ELR (cell line): ENCODE data around the gene EVC.

ENCODE experiments used
- DNase-seq: peaks from one replicate; pipeline ENCODE4 v3.0.0-alpha.2; 2015; ENCODE audit warnings: low read depth

The EVC gene

DNA sequence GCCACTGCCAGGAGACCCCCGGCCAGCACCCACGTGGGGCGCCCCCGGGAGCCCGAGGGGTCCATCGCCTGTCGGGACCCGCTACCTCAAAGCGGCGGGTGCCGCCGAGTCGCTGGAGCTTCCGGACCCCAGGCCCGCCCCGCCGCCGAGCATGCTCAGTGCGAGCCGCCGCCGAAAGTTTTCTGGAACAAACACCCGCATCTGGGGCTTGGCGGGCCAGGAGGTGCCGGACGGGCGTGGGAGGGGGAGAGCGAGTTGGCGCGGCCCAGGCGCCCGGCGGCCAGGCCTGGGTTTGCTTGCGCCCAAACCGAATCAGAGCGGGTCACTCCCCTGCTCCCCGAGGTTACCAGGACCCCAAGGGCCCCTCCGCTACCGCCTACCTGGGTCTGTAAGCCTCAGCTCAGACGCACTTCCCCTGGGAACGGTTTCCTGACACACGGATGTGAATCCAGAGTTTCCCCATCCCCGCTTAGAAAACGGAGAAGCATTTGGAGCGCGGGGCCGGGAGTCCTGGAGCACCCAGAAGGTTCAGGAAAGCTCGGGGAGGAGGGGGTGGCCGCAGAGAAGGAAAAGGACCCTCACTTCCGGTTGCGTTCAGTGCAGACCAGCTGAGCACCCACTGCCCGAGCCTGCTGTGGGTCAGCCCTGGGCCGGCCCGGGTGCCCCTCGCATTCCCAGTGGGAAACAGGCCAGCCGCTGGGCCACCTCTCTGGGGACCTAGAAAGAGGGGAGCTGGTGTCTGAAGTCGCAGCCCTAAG, 2.4 kb upstream of the EVC start, which contains the start of gene EVC2:
Gene EVC2 (minus strand): TSS at position 111 of the 758 bp plus-strand sequence. CDS start 46 bp downstream, at position 65.
- peak; percentile 68 for DNase-seq

DNA sequence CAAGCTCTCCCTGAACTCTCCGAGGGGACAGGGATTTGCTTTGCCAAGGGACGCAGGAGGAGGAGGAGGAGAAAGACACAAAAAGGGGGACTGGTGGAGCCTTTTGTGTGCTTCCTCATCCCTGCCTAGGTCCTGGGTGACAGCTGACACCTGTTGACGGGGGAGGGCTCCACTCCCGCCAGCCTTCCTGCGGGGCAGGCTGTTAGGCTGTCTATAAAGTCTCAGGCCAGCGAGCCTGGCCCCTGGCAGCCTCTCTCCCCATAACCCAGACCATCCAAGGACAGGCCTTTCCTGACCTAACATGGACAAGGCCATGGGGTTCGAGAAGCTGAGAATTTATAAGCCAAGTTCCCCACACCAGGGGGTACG, 1.8 kb upstream of the EVC start:
- no peak for DNase-seq

DNA sequence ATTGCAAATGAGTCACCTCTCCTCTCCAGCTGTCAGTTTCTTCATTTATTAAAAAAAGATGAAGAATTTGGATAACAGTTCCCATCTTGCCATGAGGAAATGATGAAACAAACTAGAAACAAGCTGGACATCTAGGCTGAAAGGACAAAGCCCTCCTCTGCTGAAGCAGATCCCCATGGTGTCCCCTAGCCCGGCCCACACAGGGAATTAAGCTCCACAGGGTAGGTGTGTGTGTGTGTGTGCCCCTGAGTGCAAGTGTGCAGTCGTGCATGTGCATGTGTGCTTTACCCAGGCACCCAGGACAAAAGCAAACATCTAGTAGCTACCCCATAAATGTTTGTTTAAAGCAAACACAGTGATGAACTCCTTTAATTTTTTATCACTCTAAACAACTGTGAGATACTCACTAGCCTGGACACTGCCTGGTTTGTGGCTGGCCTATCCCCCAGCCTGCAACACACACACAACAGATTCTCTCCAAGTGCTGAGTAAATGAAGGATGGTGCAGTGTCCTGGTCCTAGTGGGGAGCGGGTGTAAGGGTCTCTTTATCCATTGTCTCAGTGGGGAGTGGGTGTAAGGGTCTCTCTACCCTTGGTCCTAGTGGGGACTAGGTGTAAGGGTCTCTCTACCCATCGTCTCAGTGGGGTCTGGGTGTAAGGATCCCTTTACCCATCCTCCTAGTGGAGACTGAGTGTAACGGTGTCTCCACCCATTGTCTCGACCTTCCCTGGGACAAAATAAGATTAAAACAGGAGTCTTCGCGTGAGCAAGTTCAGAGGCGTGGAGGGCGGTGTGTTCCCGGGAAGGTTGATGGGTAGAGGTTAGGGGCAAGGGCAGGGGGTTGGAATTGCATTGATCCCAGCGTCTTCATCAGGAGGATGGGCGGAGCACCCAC, 688 bp upstream of the EVC start:
- peak; percentile 69 for DNase-seq

DNA sequence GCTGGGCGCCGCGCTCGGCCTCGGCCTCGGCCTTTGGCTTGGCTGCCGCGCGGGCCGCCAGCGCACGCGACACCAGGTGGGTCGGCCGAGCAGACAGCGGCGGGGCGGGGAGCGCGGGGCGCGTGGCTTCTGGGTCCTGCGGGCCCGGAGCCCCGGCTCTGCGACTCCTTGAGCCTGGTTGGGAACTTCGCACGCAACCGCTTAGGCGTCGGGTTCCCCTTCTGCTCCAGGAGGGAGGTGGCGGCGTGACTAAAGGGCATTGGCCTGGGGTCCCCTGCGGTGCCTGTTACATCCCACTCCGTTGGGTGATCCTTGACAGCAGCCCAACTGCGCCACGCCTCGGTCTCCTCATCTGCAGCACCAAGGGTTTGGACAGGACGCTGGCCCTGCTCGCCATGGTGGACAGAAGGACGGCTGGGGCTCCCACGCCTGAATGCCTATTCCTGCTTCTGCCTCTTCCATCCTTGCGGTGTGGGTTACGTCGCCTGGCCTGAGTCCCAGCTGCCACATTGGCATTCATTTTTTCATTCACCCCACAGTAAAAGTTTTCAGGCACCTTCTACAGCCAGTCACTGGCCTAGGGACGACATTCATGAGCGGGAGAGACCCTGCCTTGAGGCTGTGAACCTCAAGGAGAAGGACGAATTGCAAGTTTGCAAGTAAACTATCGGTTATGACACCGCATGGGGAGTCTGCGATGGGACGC, 631 bp downstream of the EVC start:
- peak; percentile 69 for DNase-seq

DNA sequence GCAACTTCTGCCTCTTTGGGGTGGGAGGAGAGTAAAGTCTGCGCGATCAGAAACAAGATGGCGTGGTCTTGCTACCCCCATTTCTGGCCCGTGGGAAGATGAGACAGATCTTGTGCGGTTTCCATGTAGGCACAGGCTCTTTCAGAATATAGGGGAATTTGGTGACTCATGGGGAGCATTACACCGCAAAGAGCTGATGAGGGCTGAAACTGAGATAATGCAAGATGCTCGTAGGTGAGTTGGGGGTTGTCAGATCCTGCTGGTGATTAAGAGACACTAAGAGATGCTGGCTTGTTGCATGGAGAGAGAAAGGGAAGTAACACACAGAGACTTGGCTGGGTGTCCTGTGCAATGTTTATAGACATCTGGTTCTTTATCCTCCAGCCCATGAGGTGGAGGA, 1.5 kb downstream of the EVC start:
- peak; percentile 96 for DNase-seq

DNA sequence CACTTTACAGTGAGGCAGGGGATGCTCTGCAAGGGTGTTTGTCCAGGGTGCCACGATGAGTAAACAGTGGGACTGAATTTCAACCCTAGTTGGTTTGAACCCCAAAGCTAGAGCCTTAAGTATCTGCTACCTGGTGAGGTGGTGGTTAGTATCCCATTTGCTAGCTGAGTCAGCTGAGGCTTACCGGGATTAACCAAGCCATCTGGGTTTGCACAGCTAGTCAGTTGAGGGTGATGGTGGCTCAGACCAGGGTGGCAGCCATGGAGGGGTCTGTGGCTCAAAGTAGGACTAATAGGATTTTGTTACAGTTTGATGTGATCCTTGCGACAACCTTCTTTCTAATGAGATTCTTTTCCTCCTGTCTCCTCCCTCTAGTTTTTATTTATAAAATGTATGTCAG, 1.9 kb downstream of the EVC start:
- DNase-seq: no peak

DNA sequence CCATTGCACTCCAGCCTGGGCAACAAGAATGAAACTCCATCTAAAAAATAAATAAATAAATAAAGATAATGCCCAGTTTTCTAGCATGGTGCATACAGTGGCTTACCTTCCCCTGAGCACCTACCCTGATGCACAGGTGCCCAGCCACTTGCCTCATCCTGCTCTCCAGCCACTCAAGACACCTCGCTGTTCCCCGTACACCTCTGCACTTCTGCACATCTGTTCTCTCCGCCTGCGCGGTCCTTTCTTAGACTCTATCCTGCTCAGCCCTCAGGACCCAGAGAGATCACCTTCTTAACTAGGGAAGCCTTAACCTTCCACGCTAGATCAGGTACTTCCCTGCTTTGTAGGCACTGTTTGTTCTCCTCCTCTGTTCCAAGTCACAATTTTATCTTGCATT, 2.9 kb downstream of the EVC start:
- DNase-seq: no peak

DNA sequence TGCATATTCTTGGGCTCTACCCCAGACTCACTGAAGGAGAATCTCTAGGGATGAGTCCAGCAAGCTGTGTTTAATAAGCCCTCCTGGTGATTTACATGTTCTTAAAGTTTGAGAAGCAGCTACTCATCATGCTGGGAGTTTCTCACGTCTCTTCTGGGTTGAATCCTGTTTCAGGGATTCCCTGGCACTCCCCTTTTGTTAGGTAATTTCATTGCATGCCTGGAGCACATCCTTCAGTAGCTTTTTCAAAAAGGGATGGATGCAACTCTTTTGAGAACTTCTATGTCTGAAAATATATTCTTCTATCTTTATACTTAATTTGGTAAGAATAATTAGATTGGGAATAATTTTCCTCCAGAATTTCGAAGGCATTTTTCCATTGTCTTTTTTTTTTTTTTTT, 4.4 kb downstream of the EVC start:
- DNase-seq: no peak

DNA sequence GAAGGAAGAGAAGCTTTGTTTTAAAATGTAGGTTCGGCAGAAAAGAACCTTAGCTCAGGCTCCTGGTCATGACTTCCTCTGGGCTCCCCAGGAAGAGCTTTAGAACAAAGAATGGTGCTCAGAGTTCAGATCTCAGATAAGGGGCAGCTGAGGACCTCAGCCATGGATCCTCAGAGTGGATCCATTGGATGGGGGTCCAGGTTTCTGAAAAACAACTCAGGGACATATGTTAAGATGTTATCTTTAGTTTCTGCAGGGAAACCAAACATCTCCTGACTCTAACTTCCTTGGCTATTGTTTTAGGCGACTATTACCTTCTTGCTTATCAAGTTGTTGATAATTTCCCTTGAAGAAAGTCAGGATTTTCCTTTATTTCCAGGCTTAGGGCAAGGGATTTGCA, 5.4 kb downstream of the EVC start:
- no peak for DNase-seq

DNA sequence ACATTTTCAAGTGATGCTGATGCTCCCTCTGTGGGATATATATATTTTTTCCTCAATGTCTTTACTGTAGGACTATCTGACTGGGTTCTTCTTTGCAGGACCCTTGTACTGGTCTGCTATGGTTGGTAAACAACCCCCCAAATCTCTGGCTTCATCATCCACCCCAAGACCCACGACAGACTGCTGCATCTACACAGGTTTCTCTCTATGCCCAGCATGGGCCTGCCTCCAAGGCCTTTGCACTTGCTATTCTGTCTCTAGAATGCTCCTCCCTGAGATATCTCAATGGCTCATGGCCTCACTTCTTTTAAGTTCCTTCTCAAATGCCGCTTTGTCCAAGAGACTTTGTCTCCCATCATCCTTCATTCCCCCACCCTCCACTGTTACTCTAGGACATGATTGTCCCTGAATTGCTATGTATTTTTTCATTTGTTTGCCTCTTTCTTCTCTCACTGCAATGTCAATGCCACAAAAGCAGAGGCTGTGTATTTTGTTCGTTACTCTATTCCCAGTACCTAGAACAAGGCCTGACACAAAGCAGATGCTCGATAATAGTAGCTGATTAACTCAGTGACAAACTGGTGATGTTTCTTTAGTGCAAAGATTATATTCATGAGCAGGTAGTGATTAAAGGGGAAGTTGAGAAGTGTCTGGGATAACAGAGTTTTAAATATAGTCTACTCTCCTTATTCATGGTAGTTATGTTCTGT, 6.6 kb downstream of the EVC start:
- no peak for DNase-seq

DNA sequence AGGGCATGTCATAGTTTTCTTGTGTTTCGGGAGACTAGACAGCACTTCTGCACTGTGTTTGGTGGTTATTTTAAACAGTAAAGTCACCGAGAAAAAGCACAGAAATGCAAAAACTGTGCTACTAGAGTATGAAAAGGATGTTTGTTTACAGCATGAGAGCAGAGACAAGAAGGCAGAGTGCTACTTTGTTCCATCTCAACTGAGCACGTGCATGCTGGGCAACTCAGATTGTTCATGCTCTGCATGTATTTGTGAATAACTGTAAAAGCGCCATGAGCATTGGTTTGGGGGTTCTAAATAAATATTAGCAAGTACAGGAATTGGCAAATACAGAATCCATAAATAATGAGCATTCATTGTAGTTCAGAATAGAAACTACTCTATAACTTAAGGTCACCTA, 7.4 kb downstream of the EVC start:
- DNase-seq: no peak

DNA sequence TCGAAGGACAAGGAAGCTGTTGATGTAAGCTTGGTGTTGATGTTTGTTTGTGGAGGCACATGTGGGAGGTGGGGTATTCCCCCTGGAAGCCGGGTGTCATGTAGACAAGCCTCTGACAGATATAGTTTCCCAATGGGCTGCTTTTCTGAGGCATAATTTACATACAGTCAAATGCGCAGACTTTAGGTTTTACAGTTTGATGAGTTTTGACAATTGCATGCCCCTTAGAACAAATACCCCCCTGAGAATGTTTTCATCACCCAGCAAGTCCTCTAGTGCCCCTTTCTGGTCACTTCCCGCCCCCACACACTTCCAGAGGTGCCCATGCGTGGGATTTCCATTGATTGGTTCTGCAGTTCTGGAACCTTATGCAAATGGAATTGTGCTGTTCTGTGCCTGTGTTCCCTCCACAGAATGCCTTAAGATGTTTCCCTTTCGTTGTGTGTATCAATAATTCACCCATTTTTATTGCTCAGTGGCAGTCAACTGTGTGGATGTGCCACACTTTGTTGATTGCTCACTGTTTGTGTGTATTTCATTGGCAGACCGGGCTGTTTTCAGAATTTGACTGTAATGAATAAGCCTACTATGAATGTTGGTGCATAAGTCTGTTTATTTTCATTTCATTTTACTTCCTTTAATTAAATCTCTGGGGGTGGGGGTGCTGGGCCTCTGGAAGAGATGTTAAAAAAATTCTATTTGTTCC, 8.5 kb downstream of the EVC start:
- DNase-seq: no peak

DNA sequence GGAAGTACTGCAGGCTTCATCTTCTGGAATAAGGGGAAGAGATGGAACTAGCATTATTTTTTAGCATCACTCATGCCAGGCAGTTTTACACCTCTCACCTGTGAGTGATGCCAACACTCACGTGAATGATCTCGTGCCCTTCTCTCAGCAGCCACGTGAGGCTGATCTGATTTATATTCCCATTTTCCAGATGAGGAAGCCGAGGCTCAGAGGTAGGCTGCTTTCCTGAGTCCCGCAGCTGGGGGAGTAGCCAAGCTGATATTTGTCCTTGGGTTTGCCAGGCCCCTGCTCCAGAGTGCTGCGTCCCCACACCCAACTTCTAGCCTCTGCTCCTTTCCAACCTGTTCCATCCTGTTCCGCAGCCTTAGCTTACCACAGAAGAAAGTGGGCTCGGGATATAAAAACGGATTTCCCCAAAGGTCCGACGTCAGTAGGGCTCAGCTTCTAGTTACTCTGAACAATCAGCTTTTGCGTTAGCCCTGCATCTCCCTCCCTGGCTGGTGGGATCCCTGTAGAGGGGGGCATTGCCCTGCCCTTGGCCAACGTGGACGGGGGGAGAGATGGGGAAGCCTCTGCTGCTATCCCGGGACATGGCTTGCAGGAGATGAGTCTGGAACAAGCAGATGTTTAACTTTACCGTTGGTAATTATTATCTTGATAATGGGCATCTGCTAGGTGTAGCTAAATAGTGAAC, 9.3 kb downstream of the EVC start:
- no peak for DNase-seq

DNA sequence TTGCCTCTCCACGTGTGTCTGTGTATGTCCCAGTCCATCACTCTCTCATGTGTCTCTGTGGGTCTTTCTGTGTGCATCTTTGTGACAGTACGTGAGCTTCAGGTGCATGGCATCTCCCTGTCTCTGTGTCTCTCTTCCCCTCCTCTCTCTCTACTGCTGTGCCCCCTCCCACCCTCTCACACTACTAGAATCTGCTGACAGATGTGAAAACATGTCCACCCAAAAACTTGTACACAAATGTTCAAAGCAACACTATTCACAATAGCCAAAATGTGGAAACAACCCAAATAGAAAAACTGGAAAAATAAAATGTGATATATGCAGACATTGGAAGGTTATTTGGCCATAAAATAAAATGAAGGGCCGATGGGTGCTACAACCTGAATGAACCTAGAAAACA, 10.0 kb downstream of the EVC start:
- no peak for DNase-seq

DNA sequence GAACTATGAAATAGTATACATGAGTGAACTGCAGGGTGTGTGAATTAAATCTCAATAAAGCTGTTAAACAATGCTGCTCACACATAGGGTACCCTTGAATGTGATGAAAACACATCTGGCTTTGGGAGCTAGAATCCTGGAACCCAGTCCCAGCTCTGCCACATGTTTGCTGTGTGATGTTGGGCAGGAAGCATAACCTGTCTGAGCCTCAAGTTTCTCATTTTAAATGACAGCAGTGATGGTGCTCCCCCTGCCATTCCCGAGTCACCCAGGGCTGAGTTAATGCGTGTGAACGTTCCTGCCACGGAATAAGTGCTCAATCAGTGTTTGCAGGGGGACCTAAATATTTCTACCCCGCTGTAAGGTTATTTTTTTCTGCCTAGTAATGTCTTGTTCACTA, 10.9 kb downstream of the EVC start:
- no peak for DNase-seq

DNA sequence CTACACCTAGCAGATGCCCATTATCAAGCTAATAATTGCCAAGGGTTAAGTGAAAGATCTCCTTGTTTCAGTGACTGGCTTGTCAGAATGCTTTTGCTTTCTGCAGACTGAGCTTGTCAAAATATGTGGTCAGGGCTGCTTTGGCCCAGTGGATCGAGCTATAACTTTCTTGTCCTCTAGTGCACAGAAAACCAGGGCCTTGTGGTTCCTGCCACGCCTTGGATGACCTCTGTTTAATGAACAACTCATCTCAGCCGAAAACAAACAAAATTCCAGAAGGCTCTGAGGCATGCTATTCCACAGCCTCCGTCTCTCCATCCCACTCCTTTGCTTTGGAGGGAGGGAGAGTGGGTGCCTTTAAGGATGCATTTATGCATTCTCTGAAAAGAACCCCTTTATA, 11.3 kb downstream of the EVC start:
- peak; percentile 72 for DNase-seq

DNA sequence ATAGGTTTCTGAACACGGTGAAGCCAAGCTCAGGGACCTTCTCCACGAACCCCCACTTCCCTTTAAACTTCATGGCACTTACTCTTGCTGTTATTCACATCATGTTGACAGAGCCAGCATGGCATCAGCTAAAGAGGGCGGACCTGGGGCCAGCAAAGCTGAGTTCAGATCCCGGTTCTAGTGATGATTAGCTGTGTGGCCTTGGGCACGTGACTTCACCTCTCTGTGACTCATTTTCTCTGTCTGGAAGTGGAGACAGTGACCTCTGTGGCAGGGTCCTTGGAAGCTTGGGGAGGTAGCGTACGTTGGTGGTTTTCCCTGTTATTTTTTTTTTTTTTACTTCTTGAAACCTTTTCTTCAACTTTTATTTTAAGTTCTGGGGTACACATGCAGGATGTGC, 13.4 kb downstream of the EVC start:
- peak; percentile 62 for DNase-seq

DNA sequence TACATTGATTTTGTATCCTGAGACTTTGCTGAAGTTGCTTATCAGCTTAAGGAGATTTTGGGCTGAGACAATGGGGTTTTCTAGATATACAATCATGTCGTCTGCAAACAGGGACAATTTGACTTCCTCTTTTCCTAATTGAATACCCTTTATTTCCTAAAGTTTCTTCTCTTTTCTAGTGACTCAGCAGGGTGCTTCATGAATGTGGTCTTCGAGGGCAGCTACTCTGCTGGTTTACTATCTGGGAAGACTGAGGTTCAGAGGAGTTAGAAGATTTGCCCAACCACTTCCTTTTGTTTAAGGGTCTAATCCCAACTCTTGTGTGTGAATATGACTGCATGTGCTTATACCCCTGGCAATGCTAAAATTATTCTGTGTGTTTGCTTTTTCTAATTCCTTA, 17.4 kb downstream of the EVC start:
- DNase-seq: peak; percentile 41

DNA sequence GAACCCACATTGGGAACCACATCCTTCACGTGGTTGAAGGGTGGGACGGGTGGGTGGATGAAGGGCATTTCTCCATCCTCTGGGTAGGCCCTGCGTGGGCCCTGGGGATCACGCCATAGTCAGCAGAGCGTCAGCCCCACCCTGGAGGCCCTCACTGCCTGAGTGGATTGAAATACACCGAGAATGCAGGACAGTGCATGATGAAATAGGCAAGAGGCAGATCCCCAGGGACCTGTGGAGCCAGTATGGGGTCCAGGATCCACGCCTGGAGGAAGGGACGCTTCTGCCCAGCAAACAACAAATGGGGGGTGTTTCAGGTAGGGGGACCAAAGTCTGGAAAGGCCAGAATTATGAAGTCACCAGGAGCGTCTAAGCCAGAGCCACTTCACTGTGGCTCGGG, 19.4 kb downstream of the EVC start:
- DNase-seq: no peak

DNA sequence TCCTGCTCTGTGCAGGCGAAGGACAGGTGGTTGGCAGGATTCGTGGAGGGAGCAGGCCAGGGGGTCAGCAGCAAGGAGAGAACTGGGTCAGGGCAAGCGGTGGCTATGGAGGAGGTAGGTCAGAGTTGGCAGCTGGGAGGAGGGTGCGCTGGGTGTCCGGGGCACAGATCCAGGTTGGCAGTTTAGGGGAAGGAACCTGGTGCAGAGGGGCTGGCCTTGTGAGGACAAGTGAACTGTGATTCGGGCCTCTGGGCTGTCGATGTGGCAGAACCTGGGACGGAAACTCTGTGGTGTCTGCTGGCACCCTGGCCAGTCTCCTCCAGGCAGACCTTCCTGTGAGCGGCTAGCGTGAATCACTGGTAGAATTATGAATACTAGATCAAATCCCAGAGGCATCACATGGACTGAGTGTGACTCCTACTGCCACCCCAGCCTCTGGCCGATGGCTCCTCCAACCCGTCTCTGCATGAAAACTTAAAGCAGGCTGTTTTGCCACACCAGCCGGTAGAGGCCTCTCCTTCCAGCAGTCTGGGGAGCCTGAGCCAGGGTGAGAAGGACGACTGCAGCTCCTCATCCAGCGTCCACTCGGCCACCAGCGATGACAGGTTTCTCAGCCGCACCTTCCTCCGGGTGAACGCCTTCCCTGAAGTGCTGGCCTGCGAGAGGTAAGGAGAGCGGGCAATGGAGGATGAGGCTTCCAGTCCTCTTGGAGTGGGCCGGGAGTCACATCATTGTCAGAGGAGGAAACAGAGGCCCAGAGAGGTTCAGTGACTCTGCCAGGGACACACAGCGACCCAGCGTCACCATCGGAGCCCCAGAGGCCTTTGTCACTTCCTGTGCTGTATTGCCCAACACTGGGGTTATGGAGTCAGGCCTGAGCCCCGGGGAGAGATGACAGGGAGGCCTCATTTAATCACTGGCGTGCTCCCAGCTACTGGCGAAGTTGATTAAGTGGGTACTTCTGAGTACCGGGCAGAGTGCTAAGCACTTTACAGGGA, 20.3 kb downstream of the EVC start:
- DNase-seq: peak; percentile 60
